Stimulated activated CD8-positive, alpha-beta memory T cell treated with anti-CD3 and anti-CD28 coated beads, Interleukin-7, amount 100 ng/mL, for 48 hours (primary cell): Measurements from ENCODE around the gene PCSK5.
"Not testable (repeated sequence)": the region's sequence is repeated elsewhere in the genome, so short reads cannot be mapped to it uniquely, and the experiment has no call there.

ENCODE experiments used
- DNase-seq, 2 donors: peaks; one replicate each; pipeline ENCODE4 v3.0.0-alpha.2; 2020; ENCODE audit warnings: low read depth in 1 of 2; ENCODE audit errors: extremely low read depth in 1 of 2

Gene PCSK5

GRCh38 chr9:76341616-76342015 is 451.1 kb downstream of the PCSK5 start:
- DNase-seq = no peak

- no peak for DNase-seq
These were observed 451.7 kb downstream of the PCSK5 start for GRCh38 chr9:76342201-76342600.

DNA sequence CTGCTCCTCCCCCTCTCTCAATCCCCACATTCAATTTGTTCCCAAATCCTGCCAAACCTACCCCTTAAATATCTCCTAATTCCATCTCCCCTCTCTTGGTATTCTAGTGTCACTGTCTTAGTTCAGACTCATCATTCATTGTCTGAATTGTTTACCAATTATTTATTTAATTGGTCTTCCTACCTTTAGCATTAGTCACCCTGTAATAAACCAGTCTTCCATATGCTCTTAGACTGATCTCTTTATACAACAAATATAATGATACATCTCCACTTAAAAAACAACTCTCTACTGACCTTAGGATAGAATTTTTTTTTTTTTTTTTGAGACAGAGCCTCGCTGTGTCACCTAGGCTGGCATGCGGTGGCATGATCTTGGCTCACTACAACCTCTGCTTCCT is 452.4 kb downstream of the PCSK5 start:
- DNase-seq = no peak

- no peak for DNase-seq
These were observed 459.4 kb downstream of the PCSK5 start for GRCh38 chr9:76349865-76350264.

DNA sequence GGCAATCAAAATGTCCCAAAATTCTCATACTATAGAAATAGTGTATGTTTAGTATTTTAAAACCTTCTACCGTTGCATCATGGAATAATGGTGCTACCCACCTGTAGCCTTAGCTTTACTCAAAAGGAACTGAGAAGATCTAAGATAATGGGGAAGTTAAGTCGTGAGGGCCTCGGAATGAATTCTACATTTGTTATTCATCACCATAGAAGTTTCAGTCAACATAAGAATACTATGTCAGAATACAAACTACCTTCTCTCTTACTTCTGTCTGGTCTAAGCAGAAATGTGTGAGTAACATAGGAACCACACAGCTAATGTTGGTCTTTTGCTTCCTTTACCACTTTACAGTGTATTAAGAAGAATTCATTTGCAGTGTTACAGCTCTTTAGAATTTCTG is 460.5 kb downstream of the PCSK5 start:
- DNase-seq = no peak

- no peak for DNase-seq
These were observed 461.6 kb downstream of the PCSK5 start for GRCh38 chr9:76352026-76352620.

DNA sequence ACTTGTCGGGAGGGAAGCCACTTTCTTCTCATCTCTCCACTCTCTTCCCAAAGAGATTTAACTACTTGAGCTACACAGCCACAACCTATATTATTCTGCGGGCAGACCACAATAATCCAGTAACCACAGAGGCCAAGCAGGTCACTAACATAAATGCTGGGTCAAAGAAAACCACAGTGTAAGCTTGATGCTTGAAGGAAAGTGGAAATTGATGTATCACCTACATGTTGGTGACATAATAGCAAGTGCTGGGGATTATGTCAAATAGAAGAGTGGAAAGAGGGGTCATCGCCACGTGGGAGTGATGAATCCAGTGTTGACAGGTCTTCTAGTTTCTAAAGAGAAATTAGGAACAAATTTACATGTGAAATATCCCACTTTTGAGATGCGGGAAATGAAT is 462.8 kb downstream of the PCSK5 start:
- DNase-seq = no peak

DNA sequence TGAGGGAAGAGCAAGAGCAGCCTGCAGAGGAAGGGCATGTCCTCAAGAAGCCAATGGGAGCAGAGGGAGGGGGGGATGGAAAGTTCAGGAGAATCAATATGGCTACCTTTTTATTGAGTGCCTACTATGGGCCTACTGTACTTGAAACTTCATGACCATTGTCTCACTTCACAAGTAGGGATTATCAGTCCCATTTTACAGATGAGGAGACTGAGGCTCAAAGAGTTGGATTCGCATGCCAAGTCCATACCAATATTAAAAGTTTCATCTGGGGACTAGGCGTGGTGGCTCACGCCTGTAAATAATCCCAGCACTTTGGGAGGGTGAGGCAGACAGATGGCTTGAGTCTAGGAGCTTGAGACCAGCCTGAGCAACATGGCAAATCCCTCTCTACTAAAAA is 463.7 kb downstream of the PCSK5 start:
- no peak for DNase-seq

- DNase-seq = no peak
These were observed 465.4 kb downstream of the PCSK5 start for GRCh38 chr9:76355886-76356285.

GRCh38 chr9:76357555-76357954 is 467.1 kb downstream of the PCSK5 start:
- no peak for DNase-seq

GRCh38 chr9:76358628-76359280 is 468.3 kb downstream of the PCSK5 start:
- DNase-seq = no peak

DNA sequence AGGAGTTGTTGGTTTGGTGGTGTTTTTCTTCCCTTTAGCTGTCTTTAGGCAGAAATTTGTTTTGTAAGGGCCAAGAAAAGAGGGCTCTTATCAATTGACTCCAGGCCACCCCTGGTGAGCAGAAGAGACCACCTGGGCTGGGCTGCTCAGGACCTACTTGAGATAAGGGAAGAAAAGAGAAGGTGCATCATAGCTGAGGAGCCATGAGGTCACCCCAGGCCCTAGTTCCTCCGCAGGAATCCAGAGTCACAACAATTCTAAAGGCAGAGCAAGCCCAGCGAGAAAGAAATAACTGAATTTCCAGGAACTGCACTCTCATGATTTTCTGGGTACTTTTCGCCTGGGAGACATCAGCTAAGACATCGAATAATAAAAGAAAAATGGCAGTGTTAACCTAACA is 468.9 kb downstream of the PCSK5 start:
- DNase-seq = no peak

DNA sequence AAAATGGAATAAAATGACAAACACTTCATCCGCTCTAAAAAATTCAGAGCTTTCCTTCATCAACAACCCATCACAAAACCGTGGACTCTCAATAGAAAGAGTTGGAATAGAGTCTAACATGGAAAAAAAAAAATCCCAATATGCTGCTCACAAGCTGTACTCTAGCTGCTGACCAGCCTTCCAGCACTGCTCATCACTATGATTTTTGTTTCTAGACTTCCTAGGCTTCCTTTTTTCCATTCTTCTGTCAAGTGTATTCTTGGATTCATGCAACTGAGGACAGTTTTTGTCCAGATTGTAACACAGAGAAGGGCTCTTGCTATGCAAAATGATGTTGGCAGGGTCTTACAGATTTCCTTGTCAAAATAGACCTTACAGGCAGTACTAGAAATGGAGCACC is 469.3 kb downstream of the PCSK5 start:
- DNase-seq = no peak

DNA sequence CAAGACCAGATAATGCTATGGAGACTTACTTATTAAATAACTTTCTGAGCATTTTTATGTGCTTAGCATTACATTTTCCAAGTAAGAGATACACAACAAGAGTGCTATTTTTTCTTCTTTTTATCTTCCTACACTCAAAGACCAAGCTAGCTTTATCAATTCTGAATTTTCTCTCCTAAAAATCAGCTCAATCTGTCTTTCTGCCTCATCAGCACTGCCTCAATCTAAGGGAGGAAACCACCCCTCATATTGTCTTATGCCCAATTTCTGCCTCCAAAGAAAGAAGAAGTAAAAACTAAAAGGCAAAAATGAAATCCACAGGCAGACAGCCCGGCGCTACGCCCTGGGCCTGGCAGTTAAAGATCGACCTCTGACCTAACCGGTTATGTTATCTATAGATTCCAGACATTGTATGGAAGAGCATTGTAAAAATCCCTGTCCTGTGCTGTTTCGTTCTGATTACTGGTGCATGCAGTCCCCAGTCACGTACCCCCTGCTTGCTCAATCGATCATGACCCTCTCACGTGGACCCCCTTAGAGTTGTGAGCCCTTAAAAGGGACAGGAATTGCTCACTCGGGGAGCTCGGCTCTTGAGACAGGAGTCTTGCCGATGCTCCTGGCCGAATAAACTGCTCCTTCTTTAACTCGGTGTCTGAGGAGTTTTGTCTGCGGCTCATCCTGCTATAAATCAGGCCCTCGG is 472.0 kb downstream of the PCSK5 start:
- DNase-seq = not testable (repeated sequence)

- no peak for DNase-seq
These were observed 472.5 kb downstream of the PCSK5 start for GRCh38 chr9:76363032-76363395.

DNA sequence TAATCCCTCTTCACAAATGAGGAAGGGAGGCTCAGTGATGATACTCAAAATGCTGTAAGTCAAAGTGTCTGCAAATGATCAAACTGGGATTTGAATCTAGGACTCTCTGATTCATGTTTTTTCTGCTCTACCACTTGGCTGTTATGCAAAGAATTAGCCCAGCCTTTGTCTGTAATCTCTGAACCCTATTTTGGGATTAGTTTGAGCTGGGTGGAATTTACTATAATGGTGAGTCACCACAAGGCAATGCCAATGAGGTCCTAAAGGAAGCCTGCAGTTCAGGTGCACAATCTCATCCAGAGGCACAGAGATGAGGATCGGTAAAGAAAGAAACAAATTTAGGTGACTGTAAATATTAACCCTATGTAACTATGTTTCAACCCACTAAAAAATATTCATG is 474.6 kb downstream of the PCSK5 start:
- no peak for DNase-seq

- no peak for DNase-seq
These were observed 475.8 kb downstream of the PCSK5 start for GRCh38 chr9:76366275-76366674.

DNA sequence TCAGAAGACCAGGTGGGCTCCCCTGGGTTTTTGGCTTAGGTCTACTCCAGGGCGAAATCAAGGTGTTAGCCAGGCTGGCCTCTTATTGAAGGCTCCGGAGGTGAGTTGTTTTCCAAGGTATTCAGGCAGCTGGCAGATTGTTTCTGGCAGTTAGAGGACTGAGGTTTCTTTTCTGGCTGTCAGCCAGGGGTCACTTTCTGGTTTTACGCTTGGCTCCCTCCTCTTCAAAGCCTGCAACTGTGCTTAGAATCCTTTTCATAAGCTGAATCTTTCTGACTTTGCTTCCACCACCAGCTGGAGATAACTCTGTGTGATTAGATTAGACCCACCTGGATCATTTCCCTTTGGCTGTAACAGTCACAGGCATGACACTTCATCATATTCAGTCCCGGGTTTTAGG is 479.1 kb downstream of the PCSK5 start:
- no peak for DNase-seq

GRCh38 chr9:76370396-76371023 is 480.0 kb downstream of the PCSK5 start:
- DNase-seq = no peak

GRCh38 chr9:76371901-76372300 is 481.4 kb downstream of the PCSK5 start:
- no peak for DNase-seq

GRCh38 chr9:76372336-76372735 is 481.9 kb downstream of the PCSK5 start:
- DNase-seq = no peak

DNA sequence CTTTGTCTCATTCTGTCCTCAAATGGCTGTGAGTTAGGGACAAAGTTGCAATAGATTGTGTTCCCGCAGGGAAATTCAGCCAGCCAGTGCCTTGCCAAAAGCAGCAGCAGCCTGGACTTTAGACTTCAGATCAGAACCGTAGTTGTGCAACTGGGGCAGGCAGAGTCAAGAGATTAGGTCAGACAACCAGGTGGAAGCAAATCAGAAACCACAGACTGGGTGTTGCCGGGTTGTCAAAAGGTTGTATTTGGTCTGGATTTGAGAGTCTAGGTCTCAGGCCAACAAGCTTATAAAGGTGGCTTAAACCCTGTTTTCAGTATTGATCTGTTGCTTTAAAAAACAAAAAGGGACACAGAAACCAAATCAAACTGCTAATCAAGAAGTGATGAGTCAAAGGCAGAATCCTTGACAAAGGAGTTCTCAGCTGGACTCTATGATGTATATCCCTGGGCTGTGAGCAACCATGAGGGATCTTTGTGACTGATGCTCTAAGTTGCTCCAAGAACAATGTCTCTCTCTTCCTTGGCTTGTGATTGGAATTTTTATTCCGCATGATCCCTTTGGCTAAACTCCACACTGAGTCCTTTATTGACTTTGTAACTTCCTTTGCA is 482.8 kb downstream of the PCSK5 start:
- DNase-seq = no peak
